Stimulated activated CD8-positive, alpha-beta memory T cell treated with anti-CD3 and anti-CD28 coated beads, Interleukin-12 subunit alpha, Interleukin-12 subunit beta, amount 100 ng/mL, for 4 hours (primary cell): Measurements from ENCODE around the gene TEX101.
A peak's percentile ranks its signal among the peaks of the same experiment; 100 is the strongest.

Source experiments
- DNase-seq: peaks from one replicate; pipeline ENCODE4 v3.0.0-alpha.2; 2020; ENCODE audit warnings: low read depth

TEX101 gene

DNA sequence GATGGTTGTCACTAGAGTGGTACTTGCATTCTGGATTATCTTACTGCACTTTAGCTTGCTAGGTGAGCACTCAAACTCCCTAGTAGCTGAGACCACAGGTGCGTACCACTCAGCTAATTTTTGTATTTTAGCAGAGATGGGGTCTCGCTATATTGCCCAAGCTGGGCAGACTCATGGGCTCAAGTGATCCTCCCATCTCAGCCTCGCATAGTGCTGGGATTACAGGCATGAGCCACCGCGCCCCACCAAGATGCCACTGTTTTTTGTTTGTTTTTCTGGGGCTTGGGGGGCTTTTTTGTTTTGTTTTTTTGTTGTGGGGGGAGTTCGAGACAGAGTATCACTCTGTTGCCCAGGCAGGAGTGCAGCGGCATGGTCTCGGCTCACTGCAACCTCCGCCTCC is 33.0 kb downstream of the TEX101 start:
- no peak for DNase-seq

DNA sequence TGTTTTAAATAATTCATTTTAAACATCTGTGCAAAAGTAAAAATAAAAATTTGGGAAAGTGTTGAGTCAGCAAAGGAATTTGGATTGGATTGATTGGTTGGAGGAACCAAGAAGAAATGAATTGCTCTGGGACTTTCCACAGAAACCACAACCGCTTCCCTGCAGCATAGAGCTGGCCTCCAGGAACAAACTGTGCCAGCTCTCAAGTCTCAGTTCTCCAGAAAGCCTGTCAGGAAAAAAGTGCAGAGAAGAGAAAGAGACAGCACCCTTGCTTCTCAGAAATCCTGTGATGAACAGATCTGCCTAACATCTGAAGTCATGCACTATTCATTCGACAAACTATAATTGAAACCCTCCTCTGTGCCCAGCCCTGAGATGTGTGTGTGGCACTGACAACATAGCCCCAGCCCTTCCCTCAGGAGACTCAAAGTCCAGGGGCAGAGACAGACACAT is 35.9 kb downstream of the TEX101 start:
- no peak for DNase-seq

DNA sequence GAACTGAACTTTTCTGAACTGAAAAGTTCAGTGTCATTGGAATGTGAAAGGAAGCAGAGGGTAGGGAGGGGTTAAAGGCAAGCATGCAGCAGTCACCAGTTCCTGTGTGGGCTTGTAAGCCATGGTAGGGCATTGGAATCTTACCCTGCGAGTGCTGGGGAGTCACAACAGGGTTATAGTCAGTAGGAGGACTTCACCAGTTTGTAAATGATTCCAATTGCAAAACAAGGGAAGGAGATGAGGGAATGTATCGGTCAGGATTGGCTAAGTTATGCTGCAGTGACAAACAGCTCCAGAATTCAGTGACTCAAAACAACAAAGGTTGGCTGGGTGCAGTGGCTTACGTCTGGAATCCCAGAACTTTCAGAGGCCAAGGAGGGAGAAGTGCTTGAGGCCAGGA is 37.9 kb downstream of the TEX101 start:
- DNase-seq: no peak

DNA sequence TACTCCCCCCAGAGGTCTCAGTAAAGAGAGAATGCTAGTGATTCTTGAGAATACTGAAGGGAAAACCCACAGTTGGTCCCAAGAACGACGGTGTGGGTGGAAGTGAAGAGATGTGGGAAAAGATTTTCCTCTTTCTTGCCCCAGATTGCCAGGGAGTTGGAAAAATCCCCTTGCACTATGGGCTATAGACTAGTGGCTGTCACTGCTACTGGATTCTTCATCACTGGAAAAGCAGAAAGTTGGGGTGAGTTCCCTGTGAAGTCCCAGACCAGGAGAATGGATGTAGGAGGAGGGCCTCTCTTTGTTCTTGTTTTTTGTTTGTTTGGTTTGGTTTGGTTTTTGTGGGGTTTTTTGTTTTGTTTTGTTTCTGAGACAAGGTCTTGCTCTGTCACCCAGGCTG is 39.3 kb downstream of the TEX101 start:
- DNase-seq: no peak

DNA sequence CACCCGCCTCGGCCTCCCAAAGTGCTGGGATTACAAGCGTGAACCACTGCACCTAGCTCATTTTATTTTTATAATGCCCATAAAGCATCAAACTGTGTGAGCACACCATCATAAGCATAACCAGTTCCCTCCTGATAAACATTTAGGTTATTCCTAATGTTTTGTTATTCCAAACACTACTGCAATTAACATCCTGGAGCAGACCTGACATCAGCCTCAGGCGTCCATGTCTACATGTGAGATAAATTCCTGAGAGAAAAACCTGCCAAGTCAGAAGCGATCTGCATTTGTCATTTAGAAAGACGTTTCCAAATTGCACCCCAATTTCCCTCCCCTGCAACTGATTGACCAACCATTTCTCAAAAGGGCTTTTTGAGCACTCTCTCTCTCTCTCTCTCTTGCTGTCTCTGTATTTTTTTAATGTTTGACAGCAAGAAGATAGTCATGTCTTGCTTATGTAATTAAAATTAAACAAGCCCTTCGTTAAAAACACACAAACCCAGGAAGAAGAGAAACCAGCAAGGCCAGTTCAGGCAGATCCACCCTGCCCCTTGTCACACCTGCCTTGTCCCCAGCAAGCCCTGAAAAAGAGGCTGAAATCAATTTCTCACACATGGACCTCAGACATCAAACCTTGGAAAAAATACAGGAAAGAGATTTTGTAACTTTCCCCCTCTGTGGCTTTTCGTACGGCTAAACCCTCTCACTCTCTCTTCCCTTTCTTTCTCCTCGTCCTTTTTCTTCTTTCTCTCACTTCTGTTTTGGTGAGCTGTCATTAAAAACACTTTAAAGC is 40.8 kb downstream of the TEX101 start:
- DNase-seq: no peak

DNA sequence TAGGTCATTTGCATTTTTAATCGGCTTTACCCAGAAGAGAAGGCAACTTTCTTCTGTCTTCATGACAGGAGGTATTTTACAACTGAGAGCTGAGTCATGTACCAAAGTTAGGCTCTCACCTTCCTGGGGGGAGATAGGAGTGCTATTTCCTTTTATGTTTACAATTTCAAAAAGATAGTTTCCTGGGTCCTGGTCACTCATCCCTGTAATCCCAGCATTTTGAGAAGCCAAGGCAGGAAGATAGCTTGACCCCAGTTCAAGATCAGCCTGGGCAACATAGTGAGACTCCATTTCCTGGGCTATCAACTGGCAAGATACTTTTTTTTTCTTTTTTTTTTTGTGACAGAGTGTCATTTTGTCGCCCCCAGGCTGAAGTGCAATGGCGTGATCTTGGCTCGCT is 43.1 kb downstream of the TEX101 start:
- no peak for DNase-seq

DNA sequence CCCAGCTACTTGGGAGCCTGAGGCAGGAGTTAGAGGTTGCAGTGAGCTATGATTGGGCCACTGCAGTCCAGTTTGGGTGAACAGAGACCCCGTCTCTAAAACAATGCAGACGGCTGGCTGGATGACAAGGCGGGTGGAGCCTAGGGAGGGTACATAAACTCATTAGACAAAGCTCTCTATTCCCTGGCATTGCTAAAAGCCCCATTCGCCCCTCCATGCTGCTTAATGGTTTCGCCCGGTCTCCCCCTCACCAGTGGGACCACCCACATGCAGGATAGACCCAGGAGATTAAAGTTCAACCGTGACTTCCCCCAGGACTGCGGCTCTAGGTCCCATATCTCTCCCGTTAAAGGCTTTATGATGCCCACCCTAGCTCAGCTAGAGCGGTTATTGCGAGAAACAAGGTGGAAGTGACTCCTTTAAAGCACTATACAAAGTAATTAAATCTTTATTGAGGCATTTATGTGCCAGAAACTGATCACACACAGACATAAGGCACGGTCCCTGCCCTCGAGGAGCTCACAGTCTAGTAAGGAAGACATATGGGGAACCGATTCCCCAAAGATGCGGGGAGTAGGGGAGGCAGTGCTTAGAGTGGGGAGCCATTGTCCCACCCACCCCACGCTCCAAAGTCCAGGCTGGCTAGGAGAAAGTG is 45.8 kb downstream of the TEX101 start:
- DNase-seq: no peak

DNA sequence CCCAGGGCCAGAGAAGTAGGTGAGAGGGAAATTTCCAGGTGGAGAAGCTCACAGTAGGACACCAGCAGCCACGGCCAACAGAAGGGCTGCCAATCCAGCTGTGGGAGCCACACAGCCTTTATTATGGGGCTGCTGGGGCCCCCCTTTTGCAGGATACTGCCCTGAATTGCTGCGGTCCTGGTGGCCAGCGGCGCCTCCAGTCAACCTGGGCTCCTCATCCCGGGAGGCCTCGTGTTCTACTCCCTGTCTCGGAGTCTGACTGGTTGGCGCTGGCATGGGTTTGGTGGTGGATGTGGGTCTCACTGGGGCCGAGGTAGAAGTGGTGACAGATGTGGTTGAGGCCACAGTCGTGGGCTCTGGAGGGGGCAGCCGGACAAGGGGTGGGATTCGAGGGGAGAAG is 46.6 kb downstream of the TEX101 start:
- no peak for DNase-seq

DNA sequence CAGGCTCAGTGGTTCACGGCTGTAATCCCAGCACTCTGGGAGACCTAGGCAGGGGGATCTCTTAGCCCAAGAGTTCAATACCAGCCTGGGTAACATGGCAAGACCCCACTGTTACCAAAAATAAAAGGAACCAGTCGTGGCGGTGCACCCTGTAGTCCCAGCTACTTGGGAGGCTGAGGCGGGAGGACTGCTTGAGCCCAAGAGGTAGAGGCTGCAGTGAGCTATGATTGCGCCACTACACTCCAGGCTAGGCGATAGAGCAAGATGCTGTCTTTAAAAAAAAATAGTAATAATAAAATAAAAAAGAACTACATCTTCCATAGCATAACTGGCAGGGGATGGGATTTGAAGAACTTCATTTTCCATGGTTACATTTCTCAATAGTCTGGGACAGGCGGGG is 47.7 kb downstream of the TEX101 start:
- no peak for DNase-seq

DNA sequence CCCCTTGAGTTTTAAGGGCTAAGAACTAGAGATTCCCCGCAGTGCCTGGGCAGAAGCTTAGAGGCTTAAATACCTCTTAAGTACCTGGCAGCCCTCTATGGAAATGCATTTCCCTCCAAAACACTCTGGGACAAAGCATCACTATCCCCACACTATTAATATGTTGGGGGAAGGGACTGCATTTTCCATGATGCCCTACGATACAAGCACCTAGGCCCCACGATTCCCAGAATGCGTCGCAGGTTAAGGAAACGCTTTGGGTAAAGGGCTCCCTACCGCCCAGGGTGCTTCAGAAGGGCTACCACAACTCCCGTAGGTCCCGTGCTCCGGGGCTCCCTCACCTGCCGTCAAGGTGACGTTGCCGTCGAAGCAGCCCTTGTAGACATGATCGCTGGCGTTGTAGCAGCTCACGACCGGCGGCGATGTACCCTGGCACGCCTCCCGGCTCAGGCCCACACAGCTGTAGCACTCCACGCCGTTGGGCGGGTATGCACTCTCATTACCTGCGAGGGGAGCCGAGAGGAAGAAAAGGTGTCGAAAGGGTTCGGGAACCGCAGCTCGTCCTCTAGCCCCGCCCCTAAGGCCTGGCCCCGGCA is 48.2 kb downstream of the TEX101 start:
- DNase-seq: no peak

DNA sequence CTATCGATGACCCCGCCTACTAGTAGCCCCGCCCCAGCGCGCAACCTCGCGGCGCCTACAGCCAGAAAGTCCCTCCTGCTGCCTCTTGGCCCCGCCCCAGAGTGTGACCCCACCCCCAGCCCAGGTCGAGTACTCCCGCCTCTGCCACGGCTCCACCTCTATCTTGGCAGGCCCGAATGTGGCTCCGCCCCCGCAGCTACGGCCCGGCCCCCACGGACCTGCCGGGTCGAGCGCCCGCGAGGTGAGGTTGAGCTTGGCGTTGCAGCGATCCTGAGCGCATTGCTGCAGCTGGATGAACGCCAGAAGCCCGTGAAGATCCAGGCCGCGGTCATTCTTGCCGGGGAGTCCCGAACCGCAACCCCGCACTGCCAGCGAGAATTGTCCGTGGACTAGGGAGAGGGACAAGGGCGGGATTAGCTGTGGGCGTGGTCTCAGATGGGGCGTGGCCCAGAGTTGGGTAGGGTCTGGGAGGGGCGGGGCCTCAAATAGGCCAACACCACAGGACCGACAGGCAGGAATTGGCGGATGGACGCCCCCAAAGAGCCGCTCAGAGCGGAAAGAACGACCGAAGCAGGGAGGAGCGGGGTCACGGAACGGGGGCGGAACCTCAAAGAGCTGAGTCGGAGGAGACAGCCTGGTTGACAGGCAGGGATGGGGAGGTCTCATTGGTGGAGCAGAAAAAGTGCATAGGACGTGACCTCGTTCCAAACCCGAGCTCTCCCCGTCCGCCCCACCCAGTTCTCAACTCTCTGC is 48.9 kb downstream of the TEX101 start:
- DNase-seq: peak; percentile 99

DNA sequence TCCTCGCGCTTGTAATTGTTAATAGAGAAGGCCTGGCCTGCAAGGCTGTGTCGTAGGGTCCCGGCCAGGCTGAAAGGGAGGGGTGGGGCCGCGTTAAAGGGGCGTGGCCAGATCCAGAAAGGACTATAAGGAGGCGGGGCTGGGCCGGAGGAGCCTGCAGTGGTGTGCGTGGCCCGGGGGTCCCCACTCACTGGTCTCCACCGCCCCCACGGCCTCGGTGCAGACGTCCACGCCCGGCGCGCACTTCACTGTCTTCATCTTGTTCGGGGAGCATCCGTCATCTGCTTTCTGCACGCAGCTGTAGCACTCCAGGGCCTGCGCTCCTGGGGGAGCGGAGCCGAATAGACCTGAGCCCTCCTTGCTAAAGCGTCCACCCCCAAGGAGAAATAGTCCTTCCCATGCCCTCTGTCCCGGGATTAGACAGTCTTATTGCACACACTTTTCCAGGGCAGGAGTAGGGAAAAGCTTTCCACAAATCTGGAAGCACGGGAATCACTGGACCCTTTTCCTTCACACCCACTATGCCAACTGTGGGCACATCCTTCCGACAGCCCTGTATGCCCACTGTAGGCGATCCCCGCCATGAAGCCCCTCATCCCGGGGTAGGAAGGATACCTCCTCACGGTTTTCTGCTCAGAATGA is 49.6 kb downstream of the TEX101 start:
- DNase-seq: no peak

DNA sequence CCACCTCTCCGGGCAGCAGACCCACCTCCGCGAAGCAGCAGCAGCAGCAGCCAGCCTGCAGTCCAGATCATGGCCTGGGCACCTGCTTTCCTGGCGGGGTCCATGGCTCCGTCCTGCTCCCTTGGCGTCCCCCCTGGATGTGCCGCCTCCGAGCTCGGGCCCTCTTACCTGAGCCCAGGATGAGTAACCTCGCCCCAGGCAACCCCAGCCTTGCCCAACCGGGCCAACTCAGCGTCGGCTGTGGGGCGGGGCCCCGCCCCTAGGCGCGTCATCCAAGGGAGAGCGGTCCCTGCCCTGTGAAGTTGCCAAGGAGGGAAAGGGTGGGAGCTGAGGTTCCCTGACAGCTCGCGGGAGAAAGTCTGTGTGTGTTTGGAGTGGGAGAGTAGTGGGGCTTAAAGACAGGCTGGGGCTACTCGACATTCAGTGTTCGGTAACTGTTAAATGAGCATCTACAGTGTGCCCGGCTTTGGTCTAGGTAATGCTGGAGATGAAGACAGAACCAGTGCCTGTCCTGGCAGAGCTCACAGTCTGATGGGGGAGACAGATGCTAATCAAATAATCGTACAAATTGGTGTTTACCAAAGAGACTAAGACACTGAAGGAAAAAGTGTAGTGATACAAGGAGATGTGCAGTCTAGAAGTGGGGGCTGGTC is 50.9 kb downstream of the TEX101 start, which contains the start of gene LYPD3:
Gene LYPD3, minus strand, starts transcription at position 141 of the 653 bp plus-strand sequence. Its CDS starts 37 bp downstream, at position 104.
- DNase-seq: no peak

DNA sequence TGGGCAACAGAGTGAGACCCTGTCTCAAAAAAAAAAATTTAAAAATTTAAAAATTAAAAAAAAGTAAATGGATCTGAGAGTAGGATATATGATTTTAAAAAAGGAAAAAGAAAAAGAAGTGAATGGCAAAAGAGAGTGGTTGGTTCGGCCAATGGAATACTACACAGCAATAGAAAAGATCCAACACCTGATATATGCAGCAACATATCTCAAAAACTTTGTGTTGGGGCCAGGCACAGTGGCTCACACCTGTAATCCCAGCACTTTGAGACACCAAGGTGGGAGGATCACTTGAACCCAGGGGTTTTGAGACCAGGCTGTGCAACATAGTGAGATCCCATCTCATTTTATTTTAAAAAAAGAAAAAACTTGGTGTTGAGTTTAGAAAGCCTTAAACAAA is 52.1 kb downstream of the TEX101 start:
- DNase-seq: no peak

DNA sequence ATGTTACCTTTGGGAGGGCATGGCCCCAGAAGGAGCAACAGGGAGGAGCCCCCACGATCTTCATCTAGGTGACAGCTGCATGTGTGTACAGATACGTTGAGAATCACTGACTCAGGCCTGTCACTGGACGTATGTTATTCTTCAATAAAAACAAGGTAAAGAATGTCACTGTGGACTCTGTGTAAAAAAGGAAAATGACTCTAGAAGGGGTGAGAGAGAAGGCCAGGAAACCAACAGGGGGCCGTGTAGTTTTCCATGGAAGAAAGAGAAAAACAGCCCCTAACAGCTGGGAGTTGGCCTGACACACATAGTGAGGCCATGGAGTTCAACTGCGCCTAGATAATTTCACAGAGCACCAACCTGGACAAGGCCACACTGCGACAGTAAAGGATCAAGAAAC is 52.6 kb downstream of the TEX101 start:
- no peak for DNase-seq

DNA sequence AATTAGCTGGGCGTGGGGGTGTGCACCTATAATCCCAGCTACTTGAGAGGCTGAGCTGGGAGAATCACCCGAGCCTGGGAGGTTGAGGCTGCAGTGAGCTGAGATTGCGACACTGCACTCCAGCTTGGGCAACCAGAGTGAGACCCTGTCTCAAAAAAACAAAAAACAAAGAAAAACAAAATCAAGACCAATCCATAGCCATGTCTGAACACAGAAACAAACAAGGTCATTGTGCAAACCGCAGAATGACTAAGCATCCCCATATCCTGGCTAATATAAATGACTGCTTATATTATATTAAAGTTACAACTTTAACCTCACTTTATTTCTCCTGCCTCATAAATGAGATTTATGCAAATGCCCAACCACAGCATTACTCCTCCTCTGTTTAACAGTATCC is 53.0 kb downstream of the TEX101 start:
- no peak for DNase-seq
